Stimulated activated naive B cell treated with anti-CD40 and anti-IgM and Interleukin-4, amounts not matched to agents 10 μg/mL and 1 μg/mL and 100 μg/mL, for 72 hours (primary cell): ENCODE data around the gene TMEM184C.

Source experiments
- ATAC-seq, 2 donors: fragments of 150-1000 bp; cut with Tn5 transposase; replicated peaks; 2 replicates each; pipeline ENCODE4 v1.10.0; 2021; ENCODE audit warnings: moderate library complexity in 1 of 2
- DNase-seq: peaks from one replicate; pipeline ENCODE4 v3.0.0; 2021
- H3K27ac Mint-ChIP-seq: one replicate; pipeline ENCODE4 v1.8.0; 2022; ENCODE audit warnings: mild to moderate bottlenecking, mixed read lengths
- H3K27me3 Mint-ChIP-seq, 2 donors: one replicate each; pipeline ENCODE4 v1.8.0; 2022; ENCODE audit warnings: mixed read lengths in 2 of 2
- H3K36me3 Mint-ChIP-seq, 2 donors: one replicate each; pipeline ENCODE4 v1.8.0; 2022; ENCODE audit warnings: mixed read lengths in 2 of 2, mild to moderate bottlenecking in 1 of 2
- H3K4me1 Mint-ChIP-seq, 2 donors: one replicate each; pipeline ENCODE4 v1.8.0; 2022; ENCODE audit warnings: mixed read lengths in 2 of 2, mild to moderate bottlenecking in 1 of 2
- H3K4me3 Mint-ChIP-seq, 2 donors: one replicate each; pipeline ENCODE4 v1.8.0; 2022; ENCODE audit warnings: mild to moderate bottlenecking in 2 of 2, mixed read lengths in 2 of 2, moderate library complexity in 1 of 2
- H3K9me3 Mint-ChIP-seq, 2 donors: one replicate each; pipeline ENCODE4 v1.8.0; 2022; ENCODE audit warnings: mixed read lengths in 2 of 2, mild to moderate bottlenecking in 1 of 2

TMEM184C gene

DNA sequence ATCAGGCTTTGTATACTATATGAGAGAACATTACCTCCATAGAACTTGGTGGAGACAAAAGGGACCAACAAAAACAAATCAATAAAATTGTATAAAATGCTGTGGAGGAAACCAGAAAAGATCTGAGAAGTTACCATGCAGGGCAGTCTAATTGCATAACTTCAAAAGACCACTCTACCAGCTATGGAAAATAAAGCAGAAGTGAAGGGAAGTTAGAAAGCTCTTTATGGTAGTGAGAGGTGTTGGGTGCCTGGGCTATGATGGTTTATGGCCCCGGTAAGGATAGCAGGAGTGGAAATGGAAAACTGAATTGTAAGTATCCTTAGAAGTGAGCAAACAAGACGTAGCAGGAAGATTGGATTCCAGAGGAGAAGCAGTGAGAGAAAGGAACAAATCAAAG lies 3.1 kb downstream of the TMEM184C start:
- Mint-ChIP-seq H3K27ac (no peak overlapping the region), H3K36me3 (peaks cover 17 to 32% of the 10 kb centered on the region in 2 donors), H3K9me3 (no peaks in the 10 kb centered on the region), H3K4me1 (peaks cover 15 to 26% of the 10 kb centered on the region in 2 donors), H3K4me3 (peak overlapping the region; percentile 3 to 6), H3K27me3 (no peaks in the 10 kb centered on the region)
- ATAC-seq, result no peak
- DNase-seq, result no peak

DNA sequence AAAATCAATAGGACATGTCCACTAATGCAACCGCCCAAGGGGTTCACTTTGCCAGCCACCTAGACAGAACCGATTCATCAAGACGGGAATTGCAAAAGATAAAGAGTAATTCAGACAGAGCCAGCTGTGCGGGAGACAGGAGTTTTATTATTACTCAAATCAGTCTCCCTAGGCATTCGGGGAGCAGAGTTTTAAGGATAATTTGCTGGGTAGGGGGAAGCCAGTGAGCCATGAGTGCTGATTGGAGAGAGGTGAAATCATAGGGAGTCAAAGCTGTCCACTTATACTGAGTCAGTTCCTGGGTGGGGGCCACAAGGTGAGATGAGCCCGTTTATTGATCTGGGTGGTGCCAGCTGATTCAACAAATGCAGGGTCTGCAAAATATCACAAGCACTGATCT lies 8.5 kb downstream of the TMEM184C start:
- no peak for ATAC-seq
- H3K9me3 Mint-ChIP-seq, result no peaks in the 10 kb centered on the region
- no peak for DNase-seq
- H3K27ac Mint-ChIP-seq, result no peak overlapping the region
- H3K4me3 Mint-ChIP-seq, result no peak overlapping the region
- no peaks in the 10 kb centered on the region for H3K27me3 Mint-ChIP-seq
- H3K4me1 Mint-ChIP-seq, result peaks cover 4 to 11% of the 10 kb centered on the region in 2 donors
- peaks cover 24 to 44% of the 10 kb centered on the region in 2 donors for H3K36me3 Mint-ChIP-seq

DNA sequence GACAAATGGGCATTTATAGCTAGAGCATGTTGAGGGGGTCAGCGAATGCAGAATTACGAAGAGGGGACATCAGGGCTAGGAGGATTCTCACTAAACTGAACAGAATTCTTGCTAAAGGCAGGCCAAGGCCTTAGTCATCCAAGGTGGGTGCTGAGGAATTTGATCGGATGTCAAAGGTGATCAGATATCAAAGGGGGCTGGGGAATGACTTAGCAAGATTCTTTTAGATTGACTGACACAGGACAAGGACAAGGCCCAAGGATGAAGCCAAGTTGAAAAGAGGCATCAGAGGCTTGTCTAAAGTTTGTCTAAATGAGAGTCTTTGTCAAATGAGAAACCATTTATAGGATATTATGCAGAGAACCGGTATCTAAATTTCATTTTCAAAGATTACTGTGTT lies 9.7 kb downstream of the TMEM184C start:
- Mint-ChIP-seq H3K4me1 (peaks cover 0 to 2% of the 10 kb centered on the region in 2 donors), H3K27ac (no peak overlapping the region), H3K4me3 (no peak overlapping the region), H3K9me3 (no peaks in the 10 kb centered on the region), H3K27me3 (no peaks in the 10 kb centered on the region), H3K36me3 (peaks cover 23 to 39% of the 10 kb centered on the region in 2 donors)
- ATAC-seq, result no peak
- no peak for DNase-seq

DNA sequence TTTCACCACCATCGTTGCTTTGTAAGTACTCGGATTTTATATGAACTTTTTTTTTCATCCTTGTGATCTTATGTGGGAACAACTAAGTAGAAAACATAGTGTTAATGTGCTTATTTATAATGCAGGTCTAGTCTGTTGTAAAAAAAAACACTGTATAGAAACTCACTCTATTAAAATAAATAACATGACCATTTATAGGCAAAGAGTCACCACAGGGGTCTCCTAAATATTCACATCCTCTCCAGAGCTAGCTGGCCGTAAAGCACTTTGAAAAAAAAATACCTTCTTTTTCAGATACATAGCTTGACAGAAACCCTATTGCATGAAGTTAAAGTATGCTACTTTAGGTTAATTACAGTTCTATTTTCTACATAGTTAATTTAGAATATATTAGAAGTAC lies 11.2 kb downstream of the TMEM184C start:
- no peaks in the 10 kb centered on the region for H3K27me3 Mint-ChIP-seq
- no peak for DNase-seq
- no peak overlapping the region for H3K4me3 Mint-ChIP-seq
- no peak for ATAC-seq
- H3K9me3 Mint-ChIP-seq, result no peaks in the 10 kb centered on the region
- no peaks in the 10 kb centered on the region for H3K4me1 Mint-ChIP-seq
- no peak overlapping the region for H3K27ac Mint-ChIP-seq
- H3K36me3 Mint-ChIP-seq, result peaks cover 21 to 33% of the 10 kb centered on the region in 2 donors

DNA sequence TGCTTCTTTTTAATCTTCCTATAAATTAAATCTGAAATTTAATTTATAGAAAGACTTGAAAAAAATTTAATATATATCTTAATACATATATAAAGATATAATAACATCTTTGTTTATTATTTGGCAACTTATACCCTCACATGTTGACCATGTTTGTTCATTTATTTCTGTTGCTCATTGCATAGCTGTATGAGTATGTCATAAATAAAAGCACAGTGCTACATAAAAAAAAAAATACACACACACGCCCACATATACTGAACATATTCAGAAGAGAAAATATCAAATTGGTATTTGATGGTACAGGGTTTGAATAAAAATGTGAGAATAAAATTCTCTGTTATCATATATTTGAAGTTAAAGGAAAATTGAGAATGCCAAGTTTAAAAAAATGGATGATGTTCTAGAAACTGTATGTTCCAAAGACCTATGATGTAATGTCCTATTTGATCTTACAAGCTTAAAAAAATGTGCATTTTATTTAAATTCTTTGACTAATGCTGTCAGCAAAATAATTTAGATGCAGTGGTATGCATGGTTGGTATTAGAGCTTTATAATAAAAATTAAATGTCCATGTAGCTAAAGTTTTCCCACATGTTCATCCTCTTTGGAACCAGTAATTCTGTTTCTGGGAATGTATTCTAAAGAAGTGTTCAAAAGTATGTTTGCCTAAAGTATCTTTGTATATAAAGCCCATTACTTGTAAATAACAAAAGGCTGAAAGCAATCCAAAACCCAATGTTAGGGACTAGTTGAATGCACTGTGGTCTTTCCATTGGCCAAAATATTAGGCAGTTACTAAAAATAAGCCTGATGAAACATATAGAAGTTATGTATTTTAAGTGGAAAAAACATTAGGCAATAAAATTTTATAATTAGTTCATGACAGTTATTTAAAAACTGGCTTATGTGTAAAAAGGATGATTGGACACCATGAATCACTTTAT lies 12.9 kb downstream of the TMEM184C start:
- H3K27me3 Mint-ChIP-seq, result no peaks in the 10 kb centered on the region
- H3K27ac Mint-ChIP-seq, result no peak overlapping the region
- H3K9me3 Mint-ChIP-seq, result no peaks in the 10 kb centered on the region
- ATAC-seq, result no peak
- no peaks in the 10 kb centered on the region for H3K4me1 Mint-ChIP-seq
- no peak for DNase-seq
- no peak overlapping the region for H3K4me3 Mint-ChIP-seq
- peaks cover 26 to 44% of the 10 kb centered on the region in 2 donors for H3K36me3 Mint-ChIP-seq

DNA sequence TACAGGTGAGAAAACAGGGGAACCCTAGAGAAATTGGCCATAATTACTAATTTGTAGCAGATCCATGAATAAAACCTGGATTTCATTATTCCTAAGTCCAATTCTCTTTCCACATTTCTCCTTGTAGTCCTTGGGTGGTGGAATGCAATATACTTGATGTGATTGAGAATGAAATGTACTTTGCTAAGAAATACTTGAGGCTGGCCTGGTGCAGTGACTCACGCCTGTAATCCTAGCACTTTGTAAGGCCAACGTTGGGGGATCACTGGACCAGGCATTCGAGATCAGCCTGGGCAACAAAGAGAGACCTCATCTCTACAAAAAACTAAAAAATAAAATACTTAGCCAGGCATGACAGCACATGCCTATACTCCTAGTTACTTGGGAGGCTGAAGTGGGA lies 15.9 kb downstream of the TMEM184C start:
- H3K4me1 Mint-ChIP-seq, result no peaks in the 10 kb centered on the region
- H3K27me3 Mint-ChIP-seq, result no peaks in the 10 kb centered on the region
- ATAC-seq (no peak), DNase-seq (no peak)
- no peak overlapping the region for H3K27ac Mint-ChIP-seq
- H3K4me3 Mint-ChIP-seq, result no peak overlapping the region
- H3K36me3 Mint-ChIP-seq, result peaks cover 25 to 41% of the 10 kb centered on the region in 2 donors
- H3K9me3 Mint-ChIP-seq, result no peaks in the 10 kb centered on the region

DNA sequence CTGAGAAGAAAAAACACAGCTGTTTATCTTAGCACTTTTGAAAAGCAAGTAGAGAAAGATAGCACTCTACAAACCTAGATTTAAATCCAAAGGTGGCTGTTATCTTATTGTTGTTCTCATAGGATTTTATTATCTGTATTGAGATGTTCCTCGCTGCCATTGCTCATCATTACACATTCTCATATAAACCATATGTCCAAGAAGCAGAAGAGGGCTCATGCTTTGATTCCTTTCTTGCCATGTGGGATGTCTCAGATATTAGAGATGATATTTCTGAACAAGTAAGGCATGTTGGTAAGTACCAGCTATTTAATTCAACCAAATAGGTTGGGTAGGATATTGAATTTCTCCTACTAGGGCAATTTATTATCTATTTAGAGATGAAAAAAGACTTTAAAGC lies 16.4 kb downstream of the TMEM184C start:
- ATAC-seq (no peak), DNase-seq (no peak)
- no peaks in the 10 kb centered on the region for H3K9me3 Mint-ChIP-seq
- H3K36me3 Mint-ChIP-seq, result peaks cover 25 to 45% of the 10 kb centered on the region in 2 donors
- H3K4me1 Mint-ChIP-seq, result no peaks in the 10 kb centered on the region
- no peaks in the 10 kb centered on the region for H3K27me3 Mint-ChIP-seq
- no peak overlapping the region for H3K4me3 Mint-ChIP-seq
- H3K27ac Mint-ChIP-seq, result no peak overlapping the region

DNA sequence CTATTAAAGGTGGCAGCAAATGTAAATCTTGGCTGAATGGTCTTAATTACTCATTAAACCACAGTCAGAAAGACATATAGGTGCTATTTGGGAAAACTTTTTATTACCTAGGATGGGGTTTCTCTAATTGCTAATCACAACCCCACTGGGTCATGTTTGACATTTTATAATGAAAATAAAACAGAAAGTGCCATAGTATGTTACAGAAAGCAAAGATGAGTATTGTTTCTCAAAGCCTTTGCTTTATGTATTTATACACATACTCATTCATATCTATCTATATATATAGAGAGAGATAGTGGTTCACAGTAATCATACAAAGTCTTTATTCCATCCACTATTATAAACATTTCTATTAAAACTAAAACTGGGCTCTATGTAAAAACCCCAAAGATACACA lies 18.2 kb downstream of the TMEM184C start:
- Mint-ChIP-seq H3K27ac (no peak overlapping the region), H3K27me3 (no peaks in the 10 kb centered on the region), H3K4me3 (no peak overlapping the region), H3K9me3 (no peaks in the 10 kb centered on the region), H3K4me1 (peaks cover 3 to 15% of the 10 kb centered on the region in 2 donors), H3K36me3 (peaks cover 39 to 54% of the 10 kb centered on the region in 2 donors)
- ATAC-seq (no peak), DNase-seq (no peak)

DNA sequence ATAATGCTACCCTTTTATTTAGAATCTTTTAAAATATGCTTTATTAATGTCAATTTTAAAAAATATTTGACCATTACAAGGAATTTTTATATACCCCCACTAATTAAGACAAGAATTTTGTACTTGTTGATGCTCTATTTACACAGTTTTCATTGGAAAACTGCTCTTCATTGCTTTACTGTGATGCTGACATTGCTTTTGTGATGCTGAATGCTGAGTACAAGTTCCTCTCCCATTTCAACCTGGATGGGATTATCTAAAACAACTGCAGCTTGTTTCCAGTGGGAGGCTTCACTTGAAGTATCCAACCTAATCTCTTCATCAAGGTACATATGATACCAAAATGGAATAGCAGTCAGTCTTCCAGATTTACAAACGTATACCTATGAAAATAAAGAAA lies 21.2 kb downstream of the TMEM184C start:
- no peaks in the 10 kb centered on the region for H3K27me3 Mint-ChIP-seq
- H3K4me3 Mint-ChIP-seq, result no peak overlapping the region
- H3K27ac Mint-ChIP-seq, result no peak overlapping the region
- H3K9me3 Mint-ChIP-seq, result no peaks in the 10 kb centered on the region
- ATAC-seq (no peak), DNase-seq (no peak)
- H3K36me3 Mint-ChIP-seq, result peaks cover 51 to 70% of the 10 kb centered on the region in 2 donors
- peaks cover 3 to 17% of the 10 kb centered on the region in 2 donors for H3K4me1 Mint-ChIP-seq

DNA sequence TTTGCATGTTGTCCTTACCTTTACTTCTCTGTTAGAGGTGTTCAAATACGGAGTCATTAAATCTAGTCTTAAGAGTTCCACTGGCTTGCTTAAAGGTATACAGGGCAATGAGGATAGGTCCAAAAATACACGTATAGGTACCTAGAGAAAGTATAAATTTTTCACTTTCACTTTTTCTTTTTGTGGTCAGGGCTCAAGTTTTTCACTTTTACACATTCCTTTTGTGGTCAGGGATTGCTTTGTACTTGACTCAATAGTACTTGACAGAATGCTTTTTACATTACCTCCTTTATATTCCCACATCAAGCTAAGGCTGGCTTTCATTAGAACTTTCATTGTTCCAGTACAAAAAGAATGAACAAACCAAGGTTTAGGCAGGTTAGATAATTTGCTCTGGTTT lies 21.7 kb downstream of the TMEM184C start:
- Mint-ChIP-seq H3K4me3 (peak overlapping the region in 1 of 2 donors; percentile 3), H3K36me3 (peaks cover 51 to 71% of the 10 kb centered on the region in 2 donors), H3K27me3 (no peaks in the 10 kb centered on the region), H3K4me1 (peaks cover 3 to 17% of the 10 kb centered on the region in 2 donors), H3K27ac (peak overlapping the region; percentile 37), H3K9me3 (no peaks in the 10 kb centered on the region)
- peak in 1 of 2 donors; percentile 19 for ATAC-seq
- no peak for DNase-seq

DNA sequence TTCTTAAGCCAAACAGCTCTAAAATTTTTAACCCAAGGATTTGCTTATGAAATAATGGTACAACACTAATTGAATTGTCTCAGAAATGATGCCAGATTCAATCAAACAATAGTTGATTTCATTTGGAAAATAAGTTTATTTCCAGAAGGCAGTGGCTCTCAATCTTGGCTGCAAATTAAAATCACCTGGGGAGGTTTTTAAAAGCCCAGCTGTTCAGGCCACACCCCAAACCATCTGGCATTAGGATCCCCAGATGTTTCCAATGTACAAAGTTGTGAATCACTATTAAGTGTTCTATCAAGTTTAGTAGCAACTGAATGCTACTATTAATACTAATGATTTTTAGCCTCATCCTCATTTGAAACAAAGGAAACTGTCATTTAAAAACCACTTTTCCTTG lies 22.2 kb downstream of the TMEM184C start:
- Mint-ChIP-seq H3K4me3 (peak overlapping the region in 1 of 2 donors; percentile 3), H3K9me3 (no peaks in the 10 kb centered on the region), H3K27ac (peak overlapping the region; percentile 37), H3K36me3 (peaks cover 51 to 67% of the 10 kb centered on the region in 2 donors), H3K4me1 (peaks cover 3 to 17% of the 10 kb centered on the region in 2 donors), H3K27me3 (no peaks in the 10 kb centered on the region)
- no peak for ATAC-seq
- no peak for DNase-seq

DNA sequence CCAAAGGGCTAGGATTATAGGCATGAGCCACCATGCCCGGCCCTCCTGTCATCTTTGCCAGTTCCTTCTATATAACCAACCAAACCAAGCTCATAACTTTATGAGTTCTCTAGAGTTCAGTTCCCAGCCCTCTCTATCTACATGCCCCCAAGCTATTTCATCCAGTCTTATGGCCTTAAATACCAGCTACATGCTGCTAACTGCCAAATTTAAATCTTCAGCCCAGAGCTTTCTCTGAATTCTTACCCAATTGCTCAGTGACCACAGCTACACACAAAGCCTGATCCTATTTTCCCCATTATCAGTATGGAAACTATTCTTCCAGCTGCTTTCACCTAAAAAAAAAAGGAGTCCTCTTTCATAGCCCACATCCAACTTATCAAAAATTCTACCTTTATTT lies 23.1 kb downstream of the TMEM184C start:
- H3K27ac Mint-ChIP-seq, result no peak overlapping the region
- H3K4me1 Mint-ChIP-seq, result peaks cover 3 to 17% of the 10 kb centered on the region in 2 donors
- DNase-seq (no peak), ATAC-seq (no peak)
- H3K9me3 Mint-ChIP-seq, result no peaks in the 10 kb centered on the region
- peaks cover 46 to 64% of the 10 kb centered on the region in 2 donors for H3K36me3 Mint-ChIP-seq
- H3K4me3 Mint-ChIP-seq, result no peak overlapping the region
- H3K27me3 Mint-ChIP-seq, result no peaks in the 10 kb centered on the region

DNA sequence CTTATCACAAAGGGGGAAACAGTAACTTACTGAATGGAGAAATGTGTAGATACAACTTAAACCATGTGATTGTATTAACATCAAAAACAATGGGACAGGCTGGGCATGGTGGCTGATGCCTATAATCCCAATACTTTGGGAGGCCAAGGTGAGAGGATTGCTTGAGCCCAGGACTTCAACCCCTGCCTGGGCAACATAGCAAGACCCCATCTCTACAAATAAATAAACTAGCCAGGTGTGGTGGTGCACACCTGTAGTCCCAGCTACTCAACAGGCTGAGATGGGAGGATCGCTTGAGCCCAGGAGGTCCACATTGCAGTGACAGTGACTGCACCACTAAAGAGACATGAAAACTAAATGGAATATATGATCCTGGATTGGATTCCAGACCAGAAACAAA lies 26.4 kb downstream of the TMEM184C start:
- no peak for DNase-seq
- no peak for ATAC-seq
- H3K4me1 Mint-ChIP-seq, result peaks cover 5 to 23% of the 10 kb centered on the region in 2 donors
- peaks cover 0 to 2% of the 10 kb centered on the region in 2 donors for H3K9me3 Mint-ChIP-seq
- H3K36me3 Mint-ChIP-seq, result peaks cover 51 to 57% of the 10 kb centered on the region in 2 donors
- no peak overlapping the region for H3K4me3 Mint-ChIP-seq
- H3K27ac Mint-ChIP-seq, result no peak overlapping the region
- H3K27me3 Mint-ChIP-seq, result no peaks in the 10 kb centered on the region

DNA sequence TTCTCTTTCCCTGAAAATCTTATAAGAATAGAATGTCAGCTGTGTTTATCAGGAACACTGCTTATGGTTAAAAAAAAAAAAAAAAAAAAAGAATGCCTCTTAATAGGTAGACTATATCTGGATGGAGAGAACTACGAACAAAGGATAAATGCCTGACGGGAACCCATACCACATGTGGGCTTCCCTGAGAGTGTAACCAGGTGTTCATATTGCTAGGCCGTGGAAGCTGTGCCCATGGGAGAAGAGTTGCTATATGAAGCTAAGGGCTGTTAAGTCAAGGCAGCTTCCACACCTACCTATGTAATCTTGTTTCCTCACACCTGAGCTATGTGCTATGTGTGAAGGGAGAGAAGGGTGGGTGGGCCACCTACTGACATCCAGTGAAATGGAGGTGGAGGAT lies 27.3 kb downstream of the TMEM184C start:
- H3K27ac Mint-ChIP-seq, result no peak overlapping the region
- ATAC-seq (no peak), DNase-seq (no peak)
- H3K4me3 Mint-ChIP-seq, result no peak overlapping the region
- H3K36me3 Mint-ChIP-seq, result peaks cover 50 to 61% of the 10 kb centered on the region in 2 donors
- H3K4me1 Mint-ChIP-seq, result peaks cover 10 to 23% of the 10 kb centered on the region in 2 donors
- H3K9me3 Mint-ChIP-seq, result peaks cover 0 to 2% of the 10 kb centered on the region in 2 donors
- H3K27me3 Mint-ChIP-seq, result no peaks in the 10 kb centered on the region

DNA sequence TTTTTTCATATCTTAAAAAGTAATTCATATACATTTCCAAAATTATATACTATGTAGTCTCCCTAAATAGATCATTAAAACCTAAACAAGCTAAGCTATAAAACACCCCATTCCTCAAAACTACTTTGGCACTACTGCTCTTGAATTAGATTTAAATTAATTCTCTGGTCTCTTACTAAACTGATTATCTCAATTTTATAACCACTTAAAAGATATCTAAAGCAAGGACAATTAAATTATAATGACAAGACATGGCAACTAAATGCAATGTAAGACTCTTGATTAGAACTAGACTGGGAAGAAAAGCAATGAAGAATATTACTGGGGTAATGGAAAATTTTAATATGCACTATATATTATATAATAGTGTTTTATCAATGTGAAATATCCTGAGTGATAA lies 27.9 kb downstream of the TMEM184C start:
- DNase-seq (no peak), ATAC-seq (no peak)
- H3K27me3 Mint-ChIP-seq, result no peaks in the 10 kb centered on the region
- peaks cover 7 to 22% of the 10 kb centered on the region in 2 donors for H3K4me1 Mint-ChIP-seq
- peaks cover 51 to 61% of the 10 kb centered on the region in 2 donors for H3K36me3 Mint-ChIP-seq
- no peak overlapping the region for H3K27ac Mint-ChIP-seq
- no peak overlapping the region for H3K4me3 Mint-ChIP-seq
- peaks cover 0 to 2% of the 10 kb centered on the region in 2 donors for H3K9me3 Mint-ChIP-seq
